ENCODE measurements around the gene CENPP. TPM values are rescaled to one million over a fixed set of nuclear protein-coding genes. Genes with fewer than 3 reads are reported as not detected.
"Not testable (repeated sequence)": the region's sequence is repeated elsewhere in the genome, so short reads cannot be mapped to it uniquely, and the experiment has no call there.

The CENPP gene
- total RNA-seq, 4 donors from 2014 or later: 2.8 to 51.2 (median 4.9) TPM

DNA sequence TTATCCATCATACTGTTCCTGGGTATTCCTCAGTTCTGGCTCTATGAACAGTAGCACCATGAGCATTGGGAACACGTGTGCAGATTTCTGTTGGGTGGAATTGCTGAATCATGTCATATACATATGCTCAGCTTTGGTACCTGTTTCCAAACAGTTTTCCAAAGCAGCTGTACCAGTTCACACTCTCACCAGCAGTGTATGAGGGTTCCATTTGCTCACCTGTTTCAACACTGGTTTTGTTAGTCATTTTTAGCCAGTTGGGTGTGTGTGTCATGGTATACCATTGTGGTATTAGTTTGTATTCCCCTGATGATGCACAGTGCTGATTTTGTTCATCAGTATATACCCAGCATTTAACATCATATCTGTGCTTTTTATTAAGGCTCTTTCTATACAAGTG, 266.8 kb downstream of the CENPP start:
- Histone ChIP-seq H3K9me3 (no peaks in the 10 kb centered on the region), H3K4me3 (no peak overlapping the region), H3K4me1 (peaks cover 0 to 5% (median 0%) of the 10 kb centered on the region in 4 donors), H3K27me3 (no peaks in the 10 kb centered on the region), H3K27ac (no peak overlapping the region), H3K36me3 (no peaks in the 10 kb centered on the region)
- no peak for DNase-seq
- no peak for TF ChIP-seq POLR2A (IDR thresholded peaks at IDR 0.05)
- TF ChIP-seq, protein P1, sequence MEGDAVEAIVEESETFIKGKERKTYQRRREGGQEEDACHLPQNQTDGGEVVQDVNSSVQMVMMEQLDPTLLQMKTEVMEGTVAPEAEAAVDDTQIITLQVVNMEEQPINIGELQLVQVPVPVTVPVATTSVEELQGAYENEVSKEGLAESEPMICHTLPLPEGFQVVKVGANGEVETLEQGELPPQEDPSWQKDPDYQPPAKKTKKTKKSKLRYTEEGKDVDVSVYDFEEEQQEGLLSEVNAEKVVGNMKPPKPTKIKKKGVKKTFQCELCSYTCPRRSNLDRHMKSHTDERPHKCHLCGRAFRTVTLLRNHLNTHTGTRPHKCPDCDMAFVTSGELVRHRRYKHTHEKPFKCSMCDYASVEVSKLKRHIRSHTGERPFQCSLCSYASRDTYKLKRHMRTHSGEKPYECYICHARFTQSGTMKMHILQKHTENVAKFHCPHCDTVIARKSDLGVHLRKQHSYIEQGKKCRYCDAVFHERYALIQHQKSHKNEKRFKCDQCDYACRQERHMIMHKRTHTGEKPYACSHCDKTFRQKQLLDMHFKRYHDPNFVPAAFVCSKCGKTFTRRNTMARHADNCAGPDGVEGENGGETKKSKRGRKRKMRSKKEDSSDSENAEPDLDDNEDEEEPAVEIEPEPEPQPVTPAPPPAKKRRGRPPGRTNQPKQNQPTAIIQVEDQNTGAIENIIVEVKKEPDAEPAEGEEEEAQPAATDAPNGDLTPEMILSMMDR (IDR thresholded peaks at IDR 0.05): no peak

GRCh38 chr9:92592946-92593861, 267.5 kb downstream of the CENPP start:
- TF ChIP-seq, protein P1 (IDR thresholded peaks at IDR 0.05): no peak

GRCh38 chr9:92595075-92595474, 269.3 kb downstream of the CENPP start:
- H3K9me3 ChIP-seq, H3K27me3 ChIP-seq, H3K36me3 ChIP-seq, DNase-seq, H3K27ac ChIP-seq, H3K4me1 ChIP-seq, H3K4me3 ChIP-seq: not testable (repeated sequence)

More at GRCh38 chr9:92592946-92593861, 267.5 kb downstream of the CENPP start:
- Histone ChIP-seq H3K27ac (no peak overlapping the region), H3K4me1 (peaks cover 0 to 5% (median 0%) of the 10 kb centered on the region in 4 donors), H3K9me3 (no peaks in the 10 kb centered on the region), H3K36me3 (no peaks in the 10 kb centered on the region), H3K27me3 (no peaks in the 10 kb centered on the region), H3K4me3 (no peak overlapping the region)
- DNase-seq: no peak

DNA sequence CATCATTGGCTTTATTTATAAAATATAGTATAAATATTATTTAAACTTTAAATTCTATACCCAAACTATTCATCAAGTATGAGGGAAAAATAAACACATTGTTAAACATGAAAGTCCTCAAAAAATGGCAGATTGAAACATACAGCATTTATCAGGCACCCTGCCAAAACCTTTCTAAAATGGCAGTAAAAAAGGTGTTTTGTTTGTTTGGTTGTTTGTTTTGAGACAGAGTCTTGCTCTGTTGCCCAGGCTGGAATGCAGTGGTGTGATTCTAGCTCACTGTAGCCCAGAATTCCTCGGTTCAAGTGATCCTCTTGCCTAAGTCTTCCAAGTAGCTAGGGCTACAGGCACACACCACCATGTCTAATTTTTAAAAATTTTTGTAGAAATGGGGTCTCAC, 270.2 kb downstream of the CENPP start:
- H3K9me3 ChIP-seq: no peaks in the 10 kb centered on the region
- TF ChIP-seq POLR2A (IDR thresholded peaks at IDR 0.05): no peak
- TF ChIP-seq, protein P1 (IDR thresholded peaks at IDR 0.05): no peak
- no peak overlapping the region for H3K27ac ChIP-seq
- no peaks in the 10 kb centered on the region for H3K27me3 ChIP-seq
- H3K4me1 ChIP-seq: peaks cover 0 to 12% (median 0%) of the 10 kb centered on the region in 4 donors
- H3K36me3 ChIP-seq: no peaks in the 10 kb centered on the region
- DNase-seq: no peak
- H3K4me3 ChIP-seq: no peak overlapping the region

DNA sequence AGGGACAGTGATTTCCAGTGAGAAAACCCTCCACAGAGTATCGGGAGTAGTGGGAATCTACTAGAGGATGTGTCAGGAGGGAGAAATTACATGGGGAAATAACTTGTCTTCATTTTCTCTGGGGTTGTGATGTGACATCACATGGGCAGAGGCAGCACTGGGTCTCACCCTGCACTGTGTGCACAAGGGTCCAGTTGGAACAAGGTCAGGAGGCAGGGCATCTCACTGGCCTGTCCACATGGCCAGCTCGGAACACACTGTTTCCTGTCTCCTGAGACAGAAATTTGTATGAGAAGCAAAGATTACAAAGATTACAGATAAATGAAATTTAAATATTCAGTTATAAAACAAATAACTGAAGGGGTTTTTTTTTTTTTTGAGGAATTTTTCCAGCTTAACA, 272.6 kb downstream of the CENPP start:
- no peak for DNase-seq
- Histone ChIP-seq H3K27me3 (no peaks in the 10 kb centered on the region), H3K27ac (peak overlapping the region in 1 of 4 donors; percentile 28), H3K36me3 (no peaks in the 10 kb centered on the region), H3K4me3 (no peak overlapping the region), H3K9me3 (no peaks in the 10 kb centered on the region), H3K4me1 (peaks cover 0 to 12% (median 0%) of the 10 kb centered on the region in 4 donors)
- no peak for TF ChIP-seq POLR2A (IDR thresholded peaks at IDR 0.05)
- TF ChIP-seq, protein P1 (IDR thresholded peaks at IDR 0.05): no peak

DNA sequence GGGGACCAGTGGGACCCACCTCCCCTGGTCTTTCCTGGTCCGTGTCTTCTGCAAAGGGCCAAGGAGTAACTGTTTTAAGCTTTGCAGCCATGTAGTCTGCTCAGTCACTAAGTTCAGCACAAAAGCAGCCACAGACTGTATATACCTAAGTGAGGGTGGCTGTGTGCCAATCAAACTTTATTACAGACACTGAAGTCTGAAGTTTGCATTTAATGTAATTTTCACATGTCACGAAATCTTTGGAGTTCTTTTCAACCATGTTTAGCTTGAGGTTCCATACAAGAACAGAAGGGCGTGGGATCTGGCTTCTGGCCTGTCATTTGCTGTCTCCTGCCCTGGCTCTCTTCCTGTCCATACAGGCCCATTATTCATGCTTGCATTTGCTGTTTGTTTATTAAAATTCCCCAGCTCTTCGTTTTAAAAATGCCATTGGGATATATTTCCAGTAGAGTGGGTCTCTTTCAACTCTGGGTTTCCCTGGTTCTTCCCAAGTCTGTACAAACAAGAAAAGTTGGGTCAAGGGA, 274.2 kb downstream of the CENPP start:
- DNase-seq: no peak
- no peak for TF ChIP-seq POLR2A (IDR thresholded peaks at IDR 0.05)
- TF ChIP-seq, protein P1 (IDR thresholded peaks at IDR 0.05): no peak
- Histone ChIP-seq H3K27me3 (no peaks in the 10 kb centered on the region), H3K4me3 (no peak overlapping the region), H3K27ac (peak overlapping the region in 2 of 4 donors; percentile 65 to 67), H3K36me3 (no peaks in the 10 kb centered on the region), H3K4me1 (peaks cover 0 to 12% (median 0%) of the 10 kb centered on the region in 4 donors), H3K9me3 (no peaks in the 10 kb centered on the region)
